ENCODE data around the gene DPP10. TPM values are rescaled to one million over a fixed set of nuclear protein-coding genes. Genes with fewer than 3 reads are reported as not detected.

DPP10 gene
- total RNA-seq, 4 donors from 2014 or later = 0.09 to 4.0 (median 0.38) TPM; not detected in 1

DNA sequence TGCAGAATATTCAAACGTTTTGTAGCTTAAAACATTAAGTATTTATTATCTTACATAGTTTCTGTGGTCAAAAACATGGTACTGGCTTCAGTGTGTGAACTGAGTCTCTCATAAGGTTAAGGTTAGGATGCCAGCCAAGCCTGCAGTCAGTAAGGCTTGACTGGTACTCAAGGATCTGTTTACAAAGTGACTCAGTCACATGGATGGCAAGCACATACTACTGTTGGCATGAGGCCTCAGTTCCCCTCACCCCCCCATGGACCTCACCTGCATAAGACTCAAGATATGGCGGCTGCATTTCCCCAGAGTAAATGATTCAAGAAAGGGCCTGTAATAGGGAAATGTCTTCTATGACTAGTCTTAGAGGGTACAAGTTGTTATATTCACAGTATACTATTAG is 1167.5 kb downstream of the DPP10 start:
- no peaks in the 10 kb centered on the region for H3K4me1 ChIP-seq
- WGBS, 2 donors = 54 to 58% methylated on average over 2 of the region's 2 CpGs
- H3K27me3 ChIP-seq = no peaks in the 10 kb centered on the region
- no peak overlapping the region for H3K27ac ChIP-seq
- intact Hi-C loops (cut with DNase I) = no loop called here
- no peak for DNase-seq
- H3K4me3 ChIP-seq = no peak overlapping the region
- no peaks in the 10 kb centered on the region for H3K9me3 ChIP-seq
- TF ChIP-seq POLR2A (IDR thresholded peaks at IDR 0.05) (no peak), CTCF (IDR thresholded peaks at IDR 0.05) (no peak)
- H3K36me3 ChIP-seq = no peaks in the 10 kb centered on the region

GRCh38 chr2:115610888-115611287 is 1168.4 kb downstream of the DPP10 start:
- intact Hi-C loops (cut with DNase I) = no loop called here
- Histone ChIP-seq H3K9me3 (no peaks in the 10 kb centered on the region), H3K27ac (no peak overlapping the region), H3K27me3 (no peaks in the 10 kb centered on the region), H3K4me1 (no peaks in the 10 kb centered on the region), H3K4me3 (no peak overlapping the region), H3K36me3 (no peaks in the 10 kb centered on the region)
- no peak for DNase-seq
- TF ChIP-seq CTCF (IDR thresholded peaks at IDR 0.05) = no peak
- TF ChIP-seq POLR2A (IDR thresholded peaks at IDR 0.05) = no peak
- WGBS, 2 donors = 88 to 90% methylated on average over 3 of the region's 3 CpGs

DNA sequence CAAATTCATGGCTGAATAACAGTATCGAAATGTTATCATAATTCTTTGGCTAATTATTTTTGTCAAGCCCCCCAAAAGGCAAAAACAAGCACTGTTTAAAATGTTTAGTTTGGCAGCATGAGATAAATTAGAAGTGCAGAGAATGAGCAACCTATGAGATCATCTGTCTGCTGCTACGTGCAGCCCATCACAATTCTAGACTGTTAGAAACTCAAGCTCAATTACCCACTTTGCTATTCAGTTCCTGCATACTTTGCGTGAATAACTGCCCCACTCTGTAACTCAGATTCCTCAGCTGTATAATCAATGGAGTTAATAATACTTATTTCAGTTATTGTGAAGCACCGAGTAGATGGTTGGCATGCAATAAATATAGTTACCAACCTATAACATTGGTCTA is 1181.9 kb downstream of the DPP10 start:
- intact Hi-C loops (cut with DNase I) = no loop called here
- Histone ChIP-seq H3K4me1 (no peaks in the 10 kb centered on the region), H3K4me3 (no peak overlapping the region), H3K9me3 (no peaks in the 10 kb centered on the region), H3K27ac (no peak overlapping the region), H3K27me3 (no peaks in the 10 kb centered on the region), H3K36me3 (no peaks in the 10 kb centered on the region)
- no peak for DNase-seq
- WGBS, 2 donors = 55 to 56% methylated on average over 4 of the region's 4 CpGs
- TF ChIP-seq POLR2A (IDR thresholded peaks at IDR 0.05) (no peak), CTCF (IDR thresholded peaks at IDR 0.05) (no peak)

DNA sequence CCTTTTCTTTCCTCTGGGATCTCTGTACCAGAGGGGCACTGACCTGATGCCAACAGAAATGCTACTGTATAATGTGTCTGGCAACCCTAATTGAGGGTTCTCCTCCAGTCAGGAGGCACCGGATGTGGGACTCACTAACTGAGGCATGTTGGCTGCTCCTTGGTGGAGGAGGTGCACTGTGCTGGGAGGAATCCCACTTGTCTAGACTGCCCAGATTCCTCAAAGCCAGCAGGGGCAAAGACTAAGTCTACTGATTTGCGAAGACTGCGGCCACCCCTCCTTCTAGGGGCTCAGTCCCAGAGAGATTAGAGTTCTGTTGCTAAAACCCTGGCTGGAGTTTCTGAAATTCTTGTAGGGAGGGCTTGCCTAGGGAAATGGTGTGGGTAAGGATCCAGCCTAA is 1192.1 kb downstream of the DPP10 start:
- Histone ChIP-seq H3K27me3 (no peaks in the 10 kb centered on the region), H3K4me1 (no peaks in the 10 kb centered on the region), H3K27ac (no peak overlapping the region), H3K9me3 (peaks cover 0 to 13% (median 0%) of the 10 kb centered on the region in 3 donors), H3K4me3 (no peak overlapping the region), H3K36me3 (no peaks in the 10 kb centered on the region)
- intact Hi-C loops (cut with DNase I) = no loop called here
- TF ChIP-seq POLR2A (IDR thresholded peaks at IDR 0.05) = no peak
- TF ChIP-seq CTCF (IDR thresholded peaks at IDR 0.05) = no peak
- no peak for DNase-seq
- 76 to 100% methylated on average over 2 to 3 of the region's 3 CpGs for WGBS, 2 donors

GRCh38 chr2:115635430-115635829 is 1193.0 kb downstream of the DPP10 start:
- H3K4me3 ChIP-seq = no peak overlapping the region
- H3K27ac ChIP-seq = no peak overlapping the region
- WGBS, 2 donors = 68 to 77% methylated on average over 2 of the region's 2 CpGs
- TF ChIP-seq POLR2A (IDR thresholded peaks at IDR 0.05) = no peak
- no peak for TF ChIP-seq CTCF (IDR thresholded peaks at IDR 0.05)
- intact Hi-C loops (cut with DNase I) = no loop called here
- no peak for DNase-seq
- H3K27me3 ChIP-seq = no peaks in the 10 kb centered on the region
- H3K4me1 ChIP-seq = no peaks in the 10 kb centered on the region
- H3K9me3 ChIP-seq = peaks cover 0 to 13% (median 0%) of the 10 kb centered on the region in 3 donors
- no peaks in the 10 kb centered on the region for H3K36me3 ChIP-seq

Data from esophagus squamous epithelium (tissue), 5 donors.